Activated naive CD8-positive, alpha-beta T cell (primary cell): ENCODE measurements around the gene CLIC5.

ENCODE experiments used
- H3K27ac Mint-ChIP-seq: one replicate; pipeline ENCODE4 v1.8.0; 2021; ENCODE audit warnings: mixed read lengths
- H3K27me3 Mint-ChIP-seq: one replicate; pipeline ENCODE4 v1.8.0; 2021; ENCODE audit warnings: mixed read lengths
- H3K36me3 Mint-ChIP-seq: one replicate; pipeline ENCODE4 v1.8.0; 2021; ENCODE audit warnings: mixed read lengths
- H3K4me1 Mint-ChIP-seq: one replicate; pipeline ENCODE4 v1.8.0; 2021; ENCODE audit warnings: low read depth, mixed read lengths
- H3K4me3 Mint-ChIP-seq: one replicate; pipeline ENCODE4 v1.8.0; 2021; ENCODE audit warnings: mild to moderate bottlenecking, mixed read lengths
- H3K9me3 Mint-ChIP-seq: one replicate; pipeline ENCODE4 v1.8.0; 2021; ENCODE audit warnings: low read depth, mixed read lengths

The CLIC5 gene

DNA sequence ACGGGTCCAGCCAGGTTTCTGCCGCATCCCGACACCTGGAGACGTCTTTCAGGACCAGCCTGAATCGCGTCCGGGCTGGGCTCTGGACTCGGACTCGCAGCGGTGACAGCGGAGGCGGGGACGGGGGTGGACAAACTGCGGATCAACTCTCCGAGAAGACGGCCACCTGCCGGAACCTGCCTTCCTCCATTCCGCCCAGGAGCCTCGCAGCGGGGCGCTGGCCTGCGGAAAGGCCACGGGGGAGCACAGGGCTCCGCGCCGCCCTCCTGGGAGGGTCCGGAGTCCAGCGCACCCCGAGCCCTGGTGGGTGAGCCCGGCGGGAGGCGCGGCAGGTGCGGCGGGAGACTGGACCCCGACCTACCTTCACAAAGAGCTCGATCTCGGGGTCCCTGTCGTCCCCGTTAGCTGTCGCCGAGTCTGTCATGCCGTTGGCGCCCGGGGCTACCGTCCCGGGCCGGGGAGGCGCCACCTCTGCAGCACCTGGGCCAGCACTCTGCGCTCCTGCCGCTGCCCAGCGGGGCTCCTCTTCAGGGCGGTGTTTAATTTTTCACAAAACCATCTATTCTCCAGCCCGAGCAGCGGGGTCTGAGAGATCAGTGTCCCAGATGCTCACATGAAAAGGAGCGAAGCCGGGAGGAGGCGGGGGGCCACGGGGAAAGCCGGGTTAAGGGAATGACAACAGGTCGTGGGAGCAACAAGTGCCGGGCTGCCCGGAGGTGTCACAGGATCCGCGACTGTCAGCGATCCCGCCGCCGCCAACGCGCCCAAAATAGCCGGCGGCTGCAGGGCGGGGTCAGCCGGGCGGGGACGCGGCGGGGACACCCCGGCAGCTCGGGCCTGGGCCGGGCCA is at the start of gene CLIC5:
CLIC5 (minus strand) TSS at position 742 of the 850 bp plus-strand sequence; CDS start at position 424, 318 bp downstream.
- Mint-ChIP-seq H3K27ac (peak within 1 kb of the TSS; percentile 84), H3K36me3 (no peaks in the 10 kb centered on the region), H3K4me1 (peaks cover 51% of the 10 kb centered on the region), H3K9me3 (no peaks in the 10 kb centered on the region), H3K4me3 (peak within 1 kb of the TSS; percentile 91), H3K27me3 (peaks cover 6% of the 10 kb centered on the region)

DNA sequence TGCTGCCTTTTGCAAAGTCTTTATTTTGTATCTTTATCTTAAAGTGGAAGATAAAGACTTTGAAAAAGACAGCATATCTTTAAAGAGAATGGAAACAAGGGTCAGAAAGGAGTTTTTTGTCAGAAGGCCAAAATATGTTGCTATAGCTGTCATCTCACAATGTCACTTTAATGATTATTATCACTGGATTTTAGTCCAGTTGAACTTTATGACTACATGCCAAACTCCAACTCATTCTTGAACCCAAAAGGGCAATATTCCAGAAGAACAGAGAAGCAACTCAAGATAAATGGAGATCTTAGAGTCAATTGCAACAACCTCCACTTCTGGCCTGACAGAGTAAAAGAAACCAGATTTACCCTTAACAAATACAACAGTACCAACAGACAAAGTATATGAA is 47.3 kb upstream of the CLIC5 start:
- Mint-ChIP-seq H3K36me3 (no peaks in the 10 kb centered on the region), H3K27me3 (peaks cover 8% of the 10 kb centered on the region)

DNA sequence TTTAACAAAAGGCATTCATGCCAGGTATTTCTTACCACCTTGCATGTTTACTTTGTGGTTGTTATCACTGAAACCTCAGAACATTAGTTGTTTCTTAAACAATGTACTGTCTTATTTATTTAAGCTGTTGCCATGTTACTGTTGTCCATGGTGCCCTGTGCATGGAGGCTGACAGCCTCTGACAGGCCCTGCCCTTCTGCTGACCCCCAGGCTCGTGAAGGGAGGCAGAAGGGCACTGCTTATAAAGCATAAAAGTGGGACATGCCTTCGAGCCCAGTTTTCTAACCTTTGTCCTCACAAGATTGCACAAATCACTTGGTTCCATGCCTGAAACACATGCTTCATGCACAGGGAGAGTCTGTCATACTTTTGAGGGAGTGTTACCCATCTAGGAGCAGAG is 46.7 kb upstream of the CLIC5 start:
- H3K9me3 Mint-ChIP-seq = no peaks in the 10 kb centered on the region
- H3K4me3 Mint-ChIP-seq = no peak overlapping the region
- no peak overlapping the region for H3K27ac Mint-ChIP-seq
- peaks cover 11% of the 10 kb centered on the region for H3K27me3 Mint-ChIP-seq
- no peaks in the 10 kb centered on the region for H3K36me3 Mint-ChIP-seq
- H3K4me1 Mint-ChIP-seq = no peaks in the 10 kb centered on the region

More for the DNA sequence above, 47.3 kb upstream of the CLIC5 start:
- H3K4me1 Mint-ChIP-seq = no peaks in the 10 kb centered on the region
- no peak overlapping the region for H3K4me3 Mint-ChIP-seq
- H3K9me3 Mint-ChIP-seq = no peaks in the 10 kb centered on the region
- H3K27ac Mint-ChIP-seq = no peak overlapping the region

DNA sequence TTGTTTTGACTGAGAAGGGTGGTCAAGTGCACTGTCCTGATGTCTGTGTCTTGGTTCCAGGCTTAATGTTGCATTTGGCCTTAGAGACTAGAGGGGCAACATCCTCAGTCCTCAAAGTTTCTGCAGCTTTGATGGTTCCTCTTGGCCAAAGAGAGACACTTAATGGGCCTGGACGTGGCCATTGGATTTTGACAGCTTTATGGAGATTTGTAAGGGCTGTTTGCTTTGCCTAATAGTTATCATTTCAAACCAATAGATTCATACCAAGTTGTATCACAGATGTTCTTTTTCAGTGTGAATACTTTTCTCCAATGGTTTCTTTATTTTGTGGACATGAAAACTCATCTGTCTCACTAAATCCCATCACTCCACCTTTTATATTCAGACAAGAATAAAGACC is 45.8 kb upstream of the CLIC5 start:
- Mint-ChIP-seq H3K9me3 (peaks cover 3% of the 10 kb centered on the region), H3K27ac (no peak overlapping the region), H3K4me3 (no peak overlapping the region), H3K36me3 (no peaks in the 10 kb centered on the region), H3K4me1 (no peaks in the 10 kb centered on the region), H3K27me3 (peaks cover 14% of the 10 kb centered on the region)

DNA sequence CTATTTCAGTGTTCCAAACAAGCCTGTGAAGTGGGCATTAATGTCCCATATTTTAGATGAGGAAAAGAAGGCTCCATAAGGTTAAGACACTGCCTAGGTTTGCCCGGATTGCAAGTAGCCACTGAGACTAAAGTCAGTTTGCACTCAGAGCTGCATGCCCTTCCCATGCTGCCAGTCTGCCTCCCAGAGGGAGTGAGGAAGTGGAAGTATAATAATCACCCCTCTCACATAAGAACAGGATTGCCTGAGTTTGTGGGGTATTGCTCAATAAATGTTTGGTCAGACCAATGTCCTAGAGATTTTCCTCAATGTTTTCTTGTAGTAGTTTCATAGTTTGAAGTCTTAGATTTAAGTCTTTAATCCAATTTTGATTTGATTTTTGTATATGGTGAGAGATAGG is 43.9 kb upstream of the CLIC5 start:
- no peak overlapping the region for H3K4me3 Mint-ChIP-seq
- H3K4me1 Mint-ChIP-seq = no peaks in the 10 kb centered on the region
- peaks cover 14% of the 10 kb centered on the region for H3K27me3 Mint-ChIP-seq
- no peaks in the 10 kb centered on the region for H3K36me3 Mint-ChIP-seq
- no peak overlapping the region for H3K27ac Mint-ChIP-seq
- H3K9me3 Mint-ChIP-seq = peaks cover 3% of the 10 kb centered on the region

DNA sequence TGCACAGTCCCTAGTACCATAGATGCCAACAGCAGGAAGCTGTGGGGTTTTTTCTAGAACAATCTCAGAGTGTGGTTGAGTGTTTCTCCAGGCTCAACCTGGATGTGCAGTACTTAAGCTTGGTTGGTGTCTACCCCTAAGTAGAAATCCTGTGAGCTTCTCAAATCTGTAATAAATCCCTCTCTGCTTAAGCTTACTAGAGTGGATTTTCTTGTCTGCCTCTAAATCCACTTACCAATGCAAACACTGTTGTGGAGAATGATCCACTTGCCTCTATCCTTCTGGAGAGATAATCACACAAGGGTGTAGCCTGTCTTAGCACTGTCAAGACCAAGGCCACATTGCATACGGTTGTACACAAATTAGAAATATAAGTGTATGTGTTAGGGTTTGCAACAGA is 43.3 kb upstream of the CLIC5 start:
- H3K27me3 Mint-ChIP-seq = peaks cover 14% of the 10 kb centered on the region
- H3K9me3 Mint-ChIP-seq = peaks cover 3% of the 10 kb centered on the region
- no peak overlapping the region for H3K27ac Mint-ChIP-seq
- no peak overlapping the region for H3K4me3 Mint-ChIP-seq
- no peaks in the 10 kb centered on the region for H3K36me3 Mint-ChIP-seq
- no peaks in the 10 kb centered on the region for H3K4me1 Mint-ChIP-seq

DNA sequence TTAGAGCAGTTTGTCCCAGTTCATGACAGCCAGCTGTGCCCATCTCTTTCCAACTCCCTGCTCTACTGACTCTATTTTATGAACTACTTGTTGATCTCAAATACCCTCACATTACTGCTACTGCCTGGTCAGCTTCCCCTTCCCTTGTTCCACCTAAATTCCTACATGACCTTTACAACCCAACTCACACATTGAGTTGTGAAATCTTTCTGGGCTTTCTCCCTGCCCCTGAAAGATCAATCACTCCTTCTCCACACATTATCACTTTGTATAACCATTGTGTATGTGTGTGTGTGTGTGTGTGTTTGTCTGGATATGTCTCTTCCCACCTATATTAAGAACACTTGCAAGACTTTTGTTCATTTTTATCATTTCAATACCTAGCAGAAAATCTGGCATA is 42.1 kb upstream of the CLIC5 start:
- Mint-ChIP-seq H3K27ac (no peak overlapping the region), H3K27me3 (peaks cover 12% of the 10 kb centered on the region), H3K36me3 (no peaks in the 10 kb centered on the region), H3K9me3 (peaks cover 3% of the 10 kb centered on the region), H3K4me3 (no peak overlapping the region), H3K4me1 (no peaks in the 10 kb centered on the region)

DNA sequence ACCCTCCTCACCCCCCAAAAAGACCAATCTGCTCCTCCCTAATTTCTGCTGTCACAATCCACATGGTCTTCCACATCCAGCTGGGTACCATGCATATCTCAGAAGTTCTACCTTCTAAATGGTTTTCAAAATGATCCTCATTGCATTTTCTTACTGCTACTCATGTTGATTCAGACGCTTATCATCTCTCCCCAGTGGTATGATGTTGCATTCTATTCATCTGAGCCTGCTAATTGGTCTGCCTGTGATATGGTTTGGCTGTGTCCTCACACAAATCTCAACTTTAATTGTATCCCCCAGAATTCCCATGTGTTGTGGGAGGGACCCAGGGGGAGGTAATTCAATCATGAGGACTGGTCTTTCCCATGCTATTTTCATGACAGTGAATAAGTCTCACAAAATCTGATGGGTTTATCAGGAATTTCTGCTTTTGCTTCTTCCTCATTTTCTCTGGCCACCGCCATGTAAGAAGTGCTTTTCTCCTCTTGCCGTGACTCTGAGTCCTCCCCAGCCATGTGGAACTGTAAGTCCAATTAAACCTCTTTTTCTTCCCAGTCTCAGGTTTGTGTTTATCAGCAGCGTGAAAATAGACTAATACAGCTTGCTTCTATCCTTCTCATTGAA is 41.4 kb upstream of the CLIC5 start:
- H3K27me3 Mint-ChIP-seq = peaks cover 12% of the 10 kb centered on the region
- H3K36me3 Mint-ChIP-seq = no peaks in the 10 kb centered on the region
- no peaks in the 10 kb centered on the region for H3K4me1 Mint-ChIP-seq
- H3K9me3 Mint-ChIP-seq = peaks cover 3% of the 10 kb centered on the region
- H3K27ac Mint-ChIP-seq = no peak overlapping the region
- H3K4me3 Mint-ChIP-seq = no peak overlapping the region

DNA sequence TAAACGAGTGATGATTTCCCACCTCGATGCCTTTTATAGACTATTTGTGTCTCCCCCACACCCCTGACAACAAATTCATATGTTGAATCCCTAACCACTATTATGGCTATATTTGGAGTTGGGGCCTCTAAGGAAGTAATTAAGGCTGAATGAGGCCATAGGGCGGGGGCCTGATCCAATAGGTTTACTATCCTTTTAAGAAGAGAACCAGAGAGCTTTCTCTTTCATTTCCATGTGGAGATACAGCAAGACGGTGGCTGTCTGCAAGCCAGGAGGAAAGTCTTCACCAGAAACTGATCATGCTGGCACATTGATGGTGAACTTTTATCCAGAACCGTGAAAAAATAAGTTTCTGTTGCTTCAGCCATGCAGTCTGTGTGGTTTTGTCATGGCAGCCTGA is 38.9 kb upstream of the CLIC5 start:
- Mint-ChIP-seq H3K27ac (no peak overlapping the region), H3K27me3 (peaks cover 14% of the 10 kb centered on the region), H3K9me3 (peaks cover 3% of the 10 kb centered on the region), H3K4me1 (no peaks in the 10 kb centered on the region), H3K36me3 (no peaks in the 10 kb centered on the region), H3K4me3 (no peak overlapping the region)

DNA sequence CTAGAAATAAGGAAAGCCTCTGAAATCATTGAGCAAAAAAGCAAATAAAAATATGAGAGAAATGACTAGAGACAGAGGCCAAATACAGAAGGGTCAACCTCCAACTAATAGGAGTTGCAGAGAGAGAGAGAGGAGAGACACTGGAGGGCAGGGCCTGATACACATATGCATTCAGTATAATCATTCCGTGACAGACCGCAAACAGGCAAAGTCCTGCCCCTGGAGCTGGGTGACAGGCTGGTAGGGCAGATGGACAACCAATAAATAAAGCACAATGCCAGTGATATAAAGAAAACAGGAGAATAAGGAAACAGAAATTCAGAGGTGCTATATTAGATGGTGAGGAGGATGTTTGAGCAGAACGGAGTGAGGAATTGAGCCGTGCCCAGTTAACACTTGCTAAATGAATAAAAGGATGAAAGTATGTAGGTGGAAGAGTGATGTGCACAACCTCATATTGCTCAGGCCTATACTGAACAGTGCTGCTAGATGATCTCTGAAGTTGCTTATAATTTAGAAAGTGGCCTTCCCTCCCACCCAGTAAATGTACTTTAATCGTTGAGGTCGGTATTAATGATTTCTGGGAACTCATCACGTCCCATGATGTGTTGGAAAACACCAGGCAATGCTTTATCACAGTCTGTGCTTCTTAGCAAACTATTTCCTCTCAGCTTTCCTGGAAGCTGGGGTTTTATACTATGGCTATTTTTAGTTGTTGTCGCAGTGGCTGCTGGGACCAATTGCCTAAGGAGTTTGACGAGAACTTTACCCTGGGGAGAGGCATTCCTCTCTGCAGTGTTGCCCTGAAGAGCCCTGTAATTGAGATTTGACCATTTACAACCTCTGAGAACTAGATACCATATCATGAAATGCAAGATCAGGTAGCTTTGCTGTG is 37.6 kb upstream of the CLIC5 start:
- H3K4me1 Mint-ChIP-seq = no peaks in the 10 kb centered on the region
- H3K9me3 Mint-ChIP-seq = peaks cover 3% of the 10 kb centered on the region
- no peak overlapping the region for H3K27ac Mint-ChIP-seq
- peaks cover 14% of the 10 kb centered on the region for H3K27me3 Mint-ChIP-seq
- no peaks in the 10 kb centered on the region for H3K36me3 Mint-ChIP-seq
- H3K4me3 Mint-ChIP-seq = no peak overlapping the region

DNA sequence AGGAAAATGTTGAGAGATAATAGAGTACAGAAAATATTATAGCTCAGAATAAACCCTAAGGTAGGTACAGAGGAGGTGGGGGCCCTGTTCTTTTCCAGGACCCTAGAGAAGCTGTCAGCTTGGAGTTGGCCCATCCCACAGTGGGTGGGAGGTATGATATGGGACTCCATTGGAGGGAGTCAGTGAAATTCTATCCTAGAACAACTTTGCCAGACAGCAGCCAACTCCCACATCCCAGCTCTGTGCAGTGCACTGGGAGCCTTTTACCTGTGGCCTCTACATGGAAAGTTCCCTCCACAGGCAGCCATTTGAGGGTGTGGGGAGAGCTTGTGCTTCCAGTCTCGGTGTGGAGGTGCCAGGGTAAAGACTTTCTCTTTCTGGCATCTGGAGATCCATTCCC is 36.8 kb upstream of the CLIC5 start:
- Mint-ChIP-seq H3K9me3 (peaks cover 3% of the 10 kb centered on the region), H3K27ac (no peak overlapping the region), H3K4me3 (no peak overlapping the region), H3K4me1 (no peaks in the 10 kb centered on the region), H3K27me3 (peaks cover 13% of the 10 kb centered on the region), H3K36me3 (no peaks in the 10 kb centered on the region)

DNA sequence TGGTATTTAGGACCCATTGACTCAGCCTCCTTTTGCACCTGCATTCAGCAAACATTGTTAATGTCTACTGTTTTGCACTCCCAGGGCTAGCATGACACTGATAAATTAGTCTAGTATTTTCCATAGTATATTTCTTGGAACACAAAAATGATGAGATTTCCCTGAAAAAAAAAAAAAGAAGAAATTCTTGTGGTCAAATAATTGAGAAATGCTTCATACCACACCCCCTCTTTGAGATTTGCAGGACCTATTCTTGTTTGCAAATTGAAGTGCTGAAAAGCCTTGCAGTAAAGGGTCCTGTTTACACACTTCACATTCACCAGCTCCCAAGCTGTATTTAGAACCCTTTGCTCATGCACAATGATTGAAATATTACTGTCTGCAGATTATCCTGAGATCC is 36.3 kb upstream of the CLIC5 start:
- Mint-ChIP-seq H3K9me3 (peaks cover 3% of the 10 kb centered on the region), H3K36me3 (no peaks in the 10 kb centered on the region), H3K27ac (no peak overlapping the region), H3K4me3 (no peak overlapping the region), H3K4me1 (no peaks in the 10 kb centered on the region), H3K27me3 (peaks cover 8% of the 10 kb centered on the region)

DNA sequence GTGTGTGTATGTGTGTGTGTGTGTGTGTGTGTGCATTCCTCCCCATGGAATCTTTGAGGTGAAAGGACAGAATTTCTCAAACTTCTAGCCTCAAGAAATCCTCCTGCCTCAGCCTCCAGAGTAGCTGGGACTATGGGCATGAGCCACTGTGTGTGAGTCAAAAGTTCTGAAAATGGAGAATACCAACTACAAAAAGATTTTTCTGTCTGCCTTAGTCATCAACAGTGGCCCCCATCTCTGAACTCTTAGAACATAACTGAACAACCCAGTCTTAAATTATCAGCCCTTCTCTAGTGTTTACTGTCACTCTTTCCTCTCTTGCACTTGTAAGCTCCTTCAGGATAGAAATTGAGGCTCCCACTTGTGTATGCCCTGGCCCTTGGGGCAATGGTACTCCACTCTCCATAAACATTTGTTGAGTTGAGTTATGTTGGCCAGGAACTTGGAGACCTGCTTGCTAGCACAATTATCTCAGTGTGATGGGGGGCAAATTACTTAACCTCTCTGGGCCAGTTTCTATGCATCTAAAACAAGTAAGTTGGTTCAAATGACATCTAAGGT is 35.3 kb upstream of the CLIC5 start:
- Mint-ChIP-seq H3K27me3 (peaks cover 4% of the 10 kb centered on the region), H3K4me1 (no peaks in the 10 kb centered on the region), H3K36me3 (no peaks in the 10 kb centered on the region), H3K9me3 (no peaks in the 10 kb centered on the region), H3K27ac (no peak overlapping the region), H3K4me3 (no peak overlapping the region)

DNA sequence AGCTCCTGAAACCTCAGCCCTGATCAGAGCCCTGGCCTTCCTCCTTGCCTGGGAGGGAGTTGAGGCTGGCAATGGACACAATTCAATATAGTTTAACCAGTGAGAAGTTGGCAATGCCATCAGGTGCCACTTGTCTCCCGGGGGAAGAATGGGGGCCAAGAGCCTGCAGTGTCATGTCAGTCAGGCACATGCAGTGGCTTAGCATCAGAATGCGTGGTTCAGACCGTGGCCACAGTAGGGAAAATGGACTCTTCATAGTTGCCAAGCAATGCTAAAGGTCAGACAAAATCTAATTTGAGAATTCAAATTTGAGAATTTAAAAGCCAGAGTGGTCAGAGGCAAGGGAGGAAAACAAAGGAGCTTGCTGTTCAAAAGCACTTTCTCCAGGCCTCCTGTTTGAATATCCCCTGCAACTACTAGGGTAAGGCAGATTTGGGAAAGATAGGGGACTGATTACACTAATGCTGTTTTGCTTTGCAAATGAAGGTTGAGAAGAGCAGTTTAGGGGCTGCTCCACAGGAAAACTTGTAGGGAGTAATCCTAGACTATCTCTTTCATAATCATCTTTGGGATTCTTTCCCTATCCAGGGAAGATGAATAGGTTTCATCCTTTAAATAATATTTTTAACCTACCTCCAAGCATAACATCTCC is 33.1 kb upstream of the CLIC5 start:
- Mint-ChIP-seq H3K9me3 (no peaks in the 10 kb centered on the region), H3K36me3 (no peaks in the 10 kb centered on the region), H3K27ac (no peak overlapping the region), H3K27me3 (peaks cover 6% of the 10 kb centered on the region), H3K4me1 (no peaks in the 10 kb centered on the region), H3K4me3 (no peak overlapping the region)
